Measurements from ENCODE around the gene GTPBP2. TPM values are rescaled to one million over a fixed set of nuclear protein-coding genes. Genes with fewer than 3 reads are reported as not detected.
"Not testable (repeated sequence)": the region's sequence is repeated elsewhere in the genome, so short reads cannot be mapped to it uniquely, and the experiment has no call there.

The GTPBP2 gene
- total and polyA plus RNA-seq, 10 of the 15 experiments (the other 5 are each of a cell fraction or from before 2014, with no cell fraction given): 5.9 to 63.4 (median 39.8) TPM

- 73% methylated on average over 3 of the region's 3 CpGs for WGBS (ENCODE audit: insufficient coverage, insufficient replicate concordance, low lambda C conversion rate, missing lambda C conversion rate)
- in situ Hi-C loops (cut with MboI) (no loop called here), intact Hi-C loops (cut with micrococcal nuclease; ENCODE audit: unreplicated experiment) (no loop called here)
- no peaks in the 10 kb centered on the region for H3K36me3 ChIP-seq (ENCODE audit: control insufficient read depth in 2 of 2, insufficient read depth in 2 of 2, low read length in 1 of 2)
- ChIA-PET POLR2A (interaction anchor here (1.1 kb wide), 1 partner anchor 410 kb away, joined by 3 read pairs; no protein-coding TSS in a partner anchor), SMC1A (ENCODE audit: uncharacterized antibody, unreplicated experiment) (interaction anchor here (0.7 to 1.7 kb wide), 2 partner anchors 9 to 49 kb away, joined by 3 to 7 read pairs; no protein-coding TSS in a partner anchor), RAD21 (ENCODE audit: unreplicated experiment) (interaction anchor here (1.3 to 1.4 kb wide), 2 partner anchors 9 to 28 kb away, joined by 3 to 4 read pairs; partner anchors contain the start of gene GTPBP2), CTCF (interaction anchor here (1.8 kb wide), 1 partner anchor 9 kb away, joined by 4 read pairs; no protein-coding TSS in a partner anchor)
- no peaks in the 10 kb centered on the region for H3K79me2 ChIP-seq (ENCODE audit: control insufficient read depth, insufficient read depth, low read length)
- no peak overlapping the region for H3K4me2 ChIP-seq (ENCODE audit: control insufficient read depth, insufficient read depth)
- no peak for FAIRE-seq
- ATAC-seq: no peak
- no peak overlapping the region for H2AFZ ChIP-seq (ENCODE audit: control insufficient read depth, low read depth, low read length)
- BruUV-seq (replicated peaks): no TSS peak
- no peak overlapping the region for H3K9ac ChIP-seq (ENCODE audit: control insufficient read depth, insufficient read depth, low read length)
- no peak for TF ChIP-seq GATAD2B (conservative IDR thresholded peaks at IDR 0.05; ENCODE audit: low read depth)
- no peak for TF ChIP-seq TCF3 (IDR thresholded peaks at IDR 0.05; ENCODE audit: borderline replicate concordance, insufficient read depth, low read depth, low read length)
- no peak for TF ChIP-seq EGR1 (IDR thresholded peaks at IDR 0.05; ENCODE audit: borderline replicate concordance in 1 of 2, low read depth in 2 of 2, low read length in 2 of 2)
- TF ChIP-seq FOXM1 (IDR thresholded peaks at IDR 0.05; ENCODE audit: low read depth, low read length): no peak
- TF ChIP-seq ESRRA (IDR thresholded peaks at IDR 0.05; ENCODE audit: low read length): no peak
- TF ChIP-seq HDAC6 (IDR thresholded peaks at IDR 0.05; ENCODE audit: unreplicated experiment): no peak
- TF ChIP-seq CBX3 (IDR thresholded peaks at IDR 0.05; ENCODE audit: borderline replicate concordance, low read depth): no peak
- TF ChIP-seq MXI1 (IDR thresholded peaks at IDR 0.05; ENCODE audit: low read depth, low read length): no peak
- no peak for TF ChIP-seq SP1 (IDR thresholded peaks at IDR 0.05; ENCODE audit: low read depth, low read length)
- no peak for TF ChIP-seq BACH1 (IDR thresholded peaks at IDR 0.05; ENCODE audit: borderline replicate concordance)
- TF ChIP-seq NFXL1 (IDR thresholded peaks at IDR 0.05; ENCODE audit: borderline replicate concordance): no peak
- TF ChIP-seq SMARCA5 (IDR thresholded peaks at IDR 0.05): no peak
- no peak for TF ChIP-seq CBFB (IDR thresholded peaks at IDR 0.05; ENCODE audit: low read depth)
- TF ChIP-seq MYB (IDR thresholded peaks at IDR 0.05; ENCODE audit: borderline replicate concordance, low read depth, low read length): no peak
- TF ChIP-seq KAT2A (conservative IDR thresholded peaks at IDR 0.05; ENCODE audit: control insufficient read depth, low read depth, low read length): no peak
- no peak for TF ChIP-seq ATF2 (IDR thresholded peaks at IDR 0.05; ENCODE audit: low read length)
- DNase-seq (ENCODE audit: low read depth, low spot score): no peak
- H3K27me3 ChIP-seq (replicated peaks in 1 of 2; ENCODE audit: control insufficient read depth in 2 of 2, insufficient read depth in 2 of 2, low read length in 1 of 2): no peaks in the 10 kb centered on the region
- H3K27ac ChIP-seq (ENCODE audit: control insufficient read depth, insufficient read depth): no peak overlapping the region
- H3K4me1 ChIP-seq (ENCODE audit: control insufficient read depth, insufficient read depth, low read length): peaks cover 6% of the 10 kb centered on the region
- H3K9me3 ChIP-seq (replicated peaks; ENCODE audit: control insufficient read depth, insufficient read depth, low read length): peaks cover 5% of the 10 kb centered on the region; the same call in 2 of the 3 replicates
- H3K4me3 ChIP-seq: no peak overlapping the region
- no peaks in the 10 kb centered on the region for H4K20me1 ChIP-seq (ENCODE audit: control insufficient read depth, insufficient read depth)
Observed at GRCh38 chr6:43657221-43657802, 28.2 kb upstream of the GTPBP2 start.

GRCh38 chr6:43652822-43653221 lies 23.8 kb upstream of the GTPBP2 start:
- H3K36me3 ChIP-seq (ENCODE audit: control insufficient read depth in 2 of 2, insufficient read depth in 2 of 2, low read length in 1 of 2); H4K20me1 ChIP-seq (ENCODE audit: control insufficient read depth, insufficient read depth); H3K9ac ChIP-seq (ENCODE audit: control insufficient read depth, insufficient read depth, low read length); RAD21 ChIA-PET (ENCODE audit: unreplicated experiment); H3K4me2 ChIP-seq (ENCODE audit: control insufficient read depth, insufficient read depth); H3K9me3 ChIP-seq (replicated peaks; ENCODE audit: control insufficient read depth, insufficient read depth, low read length); H3K27me3 ChIP-seq (replicated peaks in 1 of 2; ENCODE audit: control insufficient read depth in 2 of 2, insufficient read depth in 2 of 2, low read length in 1 of 2); ATAC-seq; DNase-seq (ENCODE audit: low read depth, low spot score); in situ Hi-C loops (cut with MboI); FAIRE-seq; BruUV-seq (replicated peaks); H2AFZ ChIP-seq (ENCODE audit: control insufficient read depth, low read depth, low read length); intact Hi-C loops (cut with micrococcal nuclease; ENCODE audit: unreplicated experiment); H3K27ac ChIP-seq (ENCODE audit: control insufficient read depth, insufficient read depth); H3K4me1 ChIP-seq (ENCODE audit: control insufficient read depth, insufficient read depth, low read length); H3K79me2 ChIP-seq (ENCODE audit: control insufficient read depth, insufficient read depth, low read length); H3K4me3 ChIP-seq: not testable (repeated sequence)
- CTCF ChIA-PET: interaction anchor here (0.6 to 1.5 kb wide), 3 partner anchors 9 to 44 kb away, joined by 3 to 4 read pairs (median 3); no protein-coding TSS in a partner anchor
- 77% methylated on average over 2 of the region's 2 CpGs for WGBS (ENCODE audit: insufficient coverage, insufficient replicate concordance, low lambda C conversion rate, missing lambda C conversion rate)
- POLR2A ChIA-PET: interaction anchor here (1.3 kb wide), 1 partner anchor 25 kb away, joined by 3 read pairs; no protein-coding TSS in a partner anchor
- SMC1A ChIA-PET (ENCODE audit: uncharacterized antibody, unreplicated experiment): interaction anchor here (2.0 kb wide), 1 partner anchor 14 kb away, joined by 5 read pairs; no protein-coding TSS in a partner anchor

Data from GM12878 (cell line).